Activated CD8-positive, alpha-beta memory T cell treated with anti-CD3 and anti-CD28 coated beads, Interleukin-2, amount 50 U/mL, for 48 hours (primary cell): ENCODE data around the gene SIAH3.

ENCODE experiments used
- DNase-seq: peaks from one replicate; pipeline ENCODE4 v3.0.0-alpha.2; 2020

Gene SIAH3

GRCh38 chr13:45861322-45861721, 9.8 kb upstream of the SIAH3 start:
- DNase-seq, result no peak

DNA sequence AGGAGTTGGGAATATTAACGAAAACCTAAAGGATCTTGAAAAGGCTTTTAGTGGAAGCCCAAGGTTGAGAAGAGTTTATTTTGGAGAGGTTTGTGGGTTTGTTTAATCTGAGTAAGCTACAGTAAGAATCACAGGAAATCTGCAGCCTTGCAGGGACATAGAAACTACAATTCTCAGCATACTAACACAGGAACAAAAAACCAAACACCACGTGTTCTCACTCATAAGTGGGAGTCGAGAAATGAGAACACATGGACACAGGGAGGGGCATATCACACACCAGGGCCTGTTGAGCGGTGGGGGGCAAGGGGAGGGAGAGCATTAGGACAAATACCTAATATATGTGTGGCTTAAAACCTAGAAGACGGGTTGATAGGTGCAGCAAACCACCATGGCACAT, 8.7 kb upstream of the SIAH3 start:
- DNase-seq, result no peak

DNA sequence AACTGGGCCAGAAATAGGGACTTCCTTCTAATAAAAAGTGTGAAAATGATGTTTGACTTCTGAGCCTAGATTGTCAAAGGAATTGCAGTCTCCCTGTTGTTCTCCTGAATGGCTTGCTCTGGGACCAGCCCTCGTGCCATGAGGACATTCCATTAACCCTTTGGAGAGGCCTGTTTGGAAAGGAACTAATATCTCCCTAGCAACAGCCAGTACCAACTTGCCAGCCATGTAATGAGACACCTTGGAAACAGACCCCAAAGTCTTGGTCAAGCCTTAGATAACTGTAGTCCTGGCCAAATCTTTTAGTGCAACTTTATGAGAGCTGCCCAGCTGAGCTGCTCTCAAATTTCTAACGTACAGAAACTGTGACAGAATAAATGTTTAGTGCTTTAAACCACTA, 8.2 kb upstream of the SIAH3 start:
- DNase-seq, result no peak

- DNase-seq, result no peak
Observed at GRCh38 chr13:45852494-45852893, 941 bp upstream of the SIAH3 start.

DNA sequence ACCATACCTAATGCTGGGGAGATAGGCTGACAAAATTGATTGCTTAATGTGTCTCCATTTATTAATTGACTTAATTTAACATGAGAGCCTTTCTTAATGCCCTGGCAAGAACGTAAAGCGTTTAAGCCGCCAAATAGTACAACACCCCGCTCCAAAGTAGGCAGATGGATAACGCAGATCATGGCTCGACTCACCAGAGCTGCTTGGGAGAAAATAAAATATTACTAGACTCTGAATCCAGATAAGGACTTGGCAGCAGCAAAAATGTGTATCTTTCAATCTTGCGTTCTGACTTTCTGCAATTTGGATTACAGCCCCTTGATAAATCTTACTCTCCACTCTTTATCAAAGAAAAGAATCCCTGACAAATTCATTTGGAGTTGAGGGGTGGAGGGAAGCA, 403 bp upstream of the SIAH3 start:
- DNase-seq, result no peak

GRCh38 chr13:45850027-45850613, 1.4 kb downstream of the SIAH3 start:
- no peak for DNase-seq

GRCh38 chr13:45849408-45849807, 2.1 kb downstream of the SIAH3 start:
- no peak for DNase-seq

- DNase-seq, result no peak
Observed at GRCh38 chr13:45847554-45848224, 3.9 kb downstream of the SIAH3 start.

DNA sequence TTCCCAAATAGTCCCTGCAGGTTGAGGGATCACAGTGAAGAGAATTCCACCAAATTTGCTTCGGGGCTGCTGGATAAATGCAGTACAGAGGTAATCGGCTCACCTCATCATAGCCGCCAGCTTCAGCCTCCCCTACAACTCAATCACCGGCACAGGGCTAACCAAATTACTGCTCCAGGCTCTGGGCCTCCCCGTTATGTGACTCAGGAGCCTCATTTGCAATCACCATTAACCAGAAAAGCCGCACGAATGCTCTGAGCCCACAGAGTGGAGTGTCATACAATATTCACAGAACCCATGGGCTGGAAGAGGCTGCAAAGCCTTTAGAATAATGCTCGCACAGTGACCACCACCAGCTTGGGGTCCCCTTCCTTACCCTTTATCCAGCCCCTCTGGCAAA, 4.9 kb downstream of the SIAH3 start:
- no peak for DNase-seq

GRCh38 chr13:45838171-45838745, 13.3 kb downstream of the SIAH3 start:
- DNase-seq, result no peak

GRCh38 chr13:45837111-45837510, 14.4 kb downstream of the SIAH3 start:
- no peak for DNase-seq

DNA sequence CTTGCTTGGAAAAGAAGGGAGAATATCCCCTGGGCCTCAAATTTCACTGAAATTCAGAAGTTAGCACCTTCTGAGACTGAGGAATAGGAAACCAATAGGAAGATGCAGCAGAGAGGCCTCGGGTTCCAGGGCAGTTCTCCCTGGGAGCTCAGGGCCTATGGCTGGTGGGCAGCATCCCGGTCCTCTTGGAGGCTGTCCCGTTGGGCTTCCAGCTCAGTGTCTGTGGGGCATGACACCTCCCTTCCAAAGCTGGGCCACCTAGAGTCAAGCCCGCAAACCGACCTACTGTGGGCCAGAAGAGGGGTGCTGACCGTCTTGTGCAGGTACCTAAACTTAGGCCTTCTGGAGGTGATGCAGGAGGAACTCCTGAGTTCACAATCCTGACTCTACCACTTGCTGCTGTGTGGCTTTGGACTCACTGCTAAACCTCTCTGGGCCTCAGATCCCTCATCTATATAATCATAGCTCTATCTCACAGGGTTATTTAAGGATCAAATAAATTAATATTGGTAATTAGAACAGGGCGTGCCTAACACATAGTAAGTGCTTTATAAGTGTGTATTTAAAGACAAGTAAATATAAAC, 17.1 kb downstream of the SIAH3 start:
- DNase-seq, result no peak

- DNase-seq, result no peak
Observed at GRCh38 chr13:45833663-45834375, 17.7 kb downstream of the SIAH3 start.

DNA sequence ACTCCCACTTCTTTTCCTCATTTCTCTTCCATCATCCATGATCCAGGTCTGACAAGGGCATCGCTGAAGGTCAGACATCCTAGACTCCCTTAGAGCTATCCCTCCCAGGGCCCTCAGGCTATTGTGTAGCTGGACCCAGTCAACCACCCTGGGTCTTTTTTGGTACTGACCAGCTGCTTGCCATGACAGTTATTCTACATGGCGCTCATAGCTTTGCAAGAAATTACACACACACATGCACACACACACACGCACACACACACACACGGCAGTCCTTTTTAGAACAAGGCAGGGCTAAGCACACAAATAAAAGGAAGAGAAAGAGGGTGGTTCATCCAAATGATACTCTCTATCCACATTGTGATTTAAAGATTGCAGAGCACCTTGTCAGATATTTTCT, 18.3 kb downstream of the SIAH3 start:
- no peak for DNase-seq

DNA sequence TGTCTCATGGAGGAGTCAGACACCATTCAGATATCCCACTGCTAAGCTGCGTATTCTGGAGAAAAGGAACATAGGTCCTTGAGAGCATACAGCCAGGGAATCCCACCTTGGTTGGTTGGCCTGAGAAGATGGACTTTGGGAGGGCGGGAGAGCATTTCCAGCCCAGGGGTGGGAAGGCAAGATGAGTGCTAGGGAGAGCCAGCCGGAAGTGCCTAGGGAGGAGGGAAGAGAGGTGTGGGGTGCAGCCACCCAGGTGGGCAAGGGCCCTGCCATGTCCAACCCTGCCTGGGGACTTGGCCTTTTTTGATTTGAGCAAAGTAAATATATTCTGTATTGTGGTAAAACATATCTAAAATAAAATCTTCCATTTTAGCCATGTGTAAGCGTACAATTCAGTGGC, 19.7 kb downstream of the SIAH3 start:
- DNase-seq, result no peak

GRCh38 chr13:45830121-45830520, 21.4 kb downstream of the SIAH3 start:
- no peak for DNase-seq

- DNase-seq, result no peak
Observed at GRCh38 chr13:45828256-45828968, 23.1 kb downstream of the SIAH3 start.

- no peak for DNase-seq
Observed at GRCh38 chr13:45827318-45827717, 24.2 kb downstream of the SIAH3 start.

DNA sequence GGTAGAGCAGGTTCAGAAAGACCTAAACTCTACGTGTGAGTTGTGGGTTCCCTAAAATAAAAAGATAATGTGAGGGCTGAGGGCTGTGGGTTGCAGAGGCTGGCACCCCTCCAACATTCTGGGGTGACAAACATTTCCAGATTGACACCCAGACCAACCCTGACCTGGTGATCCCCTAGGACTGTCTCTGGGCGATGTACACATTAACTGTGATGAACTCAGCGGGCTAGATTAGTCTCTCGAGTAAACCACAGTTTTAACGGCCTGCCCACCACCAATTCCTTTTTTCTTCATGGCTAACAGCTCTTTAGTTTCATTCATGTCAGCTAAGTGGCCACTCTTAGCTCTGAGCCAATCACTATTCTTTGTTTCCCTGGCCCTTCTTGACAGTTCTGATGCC, 24.8 kb downstream of the SIAH3 start:
- DNase-seq, result no peak

DNA sequence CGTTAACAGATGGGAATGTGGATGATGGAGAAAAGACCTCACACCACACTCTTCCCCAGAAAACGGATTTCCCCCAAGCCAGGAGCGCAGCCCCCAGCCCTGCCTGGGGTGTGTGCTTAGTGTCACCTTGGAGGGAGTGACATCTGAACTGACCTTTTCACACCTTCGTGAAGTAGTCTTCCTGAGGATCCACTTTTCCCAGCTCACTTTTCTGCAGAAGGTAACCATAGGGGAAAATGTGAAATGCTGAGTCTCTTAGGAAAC, 26.2 kb downstream of the SIAH3 start:
- DNase-seq, result no peak

DNA sequence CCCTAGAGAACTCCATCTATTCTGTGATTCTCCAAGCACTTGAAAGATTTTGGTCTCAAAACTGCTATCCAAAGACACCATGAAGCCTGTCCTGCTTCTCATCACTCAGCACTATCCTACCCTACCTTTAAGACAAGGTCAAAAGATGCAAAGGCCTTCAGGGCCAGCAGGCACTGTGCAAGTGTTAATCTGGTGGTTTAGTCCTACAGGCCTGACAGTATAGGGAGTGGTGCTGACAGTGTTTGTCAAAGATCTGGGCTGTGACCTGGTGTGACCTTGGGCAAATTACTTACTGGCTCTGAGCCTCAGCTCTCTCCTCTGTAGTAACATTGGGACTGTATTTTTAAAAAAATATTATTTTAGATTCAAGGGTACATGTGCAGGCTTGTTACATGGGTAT, 28.0 kb downstream of the SIAH3 start:
- no peak for DNase-seq

- no peak for DNase-seq
Observed at GRCh38 chr13:45821811-45822210, 29.7 kb downstream of the SIAH3 start.

GRCh38 chr13:45820106-45820838, 31.3 kb downstream of the SIAH3 start:
- DNase-seq, result no peak
